Measurements from ENCODE around the gene TMEM135.
"Not testable (repeated sequence)": the region's sequence is repeated elsewhere in the genome, so short reads cannot be mapped to it uniquely, and the experiment has no call there.

Gene TMEM135

DNA sequence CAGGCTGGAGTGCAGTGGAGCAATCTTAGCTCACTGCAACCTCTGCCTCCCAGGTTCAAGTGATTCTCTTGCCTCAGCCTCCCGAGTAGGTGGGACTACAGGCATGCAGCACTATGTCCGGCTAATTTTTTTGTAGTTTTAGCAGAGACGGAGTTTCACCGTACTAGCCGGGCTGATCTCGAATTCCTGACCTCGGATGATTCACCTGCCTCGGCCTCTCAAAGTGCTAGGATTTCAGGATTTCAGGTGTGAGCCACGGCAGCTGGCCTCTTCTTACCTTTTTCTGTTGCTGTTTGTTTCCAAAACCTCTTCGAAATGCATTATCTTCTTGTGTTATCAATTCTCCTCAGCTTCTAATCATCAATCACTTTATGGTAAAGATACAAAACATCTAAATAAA is 22.1 kb upstream of the TMEM135 start:
- Histone ChIP-seq H3K36me3 (no peaks in the 10 kb centered on the region), H3K27ac (no peak overlapping the region), H3K4me2 (no peak overlapping the region), H3K4me3 (no peak overlapping the region), H3K27me3 (no peaks in the 10 kb centered on the region), H4K20me1 (no peaks in the 10 kb centered on the region), H3K9me3 (replicated peaks in 1 of 11) (no peaks in the 10 kb centered on the region), H3K4me1 (peaks cover 0 to 14% (median 6%) of the 10 kb centered on the region in 10 experiments; a peak in 13 of 20 replicates), H3K9ac (no peak overlapping the region)
- no peak for TF ChIP-seq Cebpa-rat (IDR thresholded peaks at IDR 0.05)

DNA sequence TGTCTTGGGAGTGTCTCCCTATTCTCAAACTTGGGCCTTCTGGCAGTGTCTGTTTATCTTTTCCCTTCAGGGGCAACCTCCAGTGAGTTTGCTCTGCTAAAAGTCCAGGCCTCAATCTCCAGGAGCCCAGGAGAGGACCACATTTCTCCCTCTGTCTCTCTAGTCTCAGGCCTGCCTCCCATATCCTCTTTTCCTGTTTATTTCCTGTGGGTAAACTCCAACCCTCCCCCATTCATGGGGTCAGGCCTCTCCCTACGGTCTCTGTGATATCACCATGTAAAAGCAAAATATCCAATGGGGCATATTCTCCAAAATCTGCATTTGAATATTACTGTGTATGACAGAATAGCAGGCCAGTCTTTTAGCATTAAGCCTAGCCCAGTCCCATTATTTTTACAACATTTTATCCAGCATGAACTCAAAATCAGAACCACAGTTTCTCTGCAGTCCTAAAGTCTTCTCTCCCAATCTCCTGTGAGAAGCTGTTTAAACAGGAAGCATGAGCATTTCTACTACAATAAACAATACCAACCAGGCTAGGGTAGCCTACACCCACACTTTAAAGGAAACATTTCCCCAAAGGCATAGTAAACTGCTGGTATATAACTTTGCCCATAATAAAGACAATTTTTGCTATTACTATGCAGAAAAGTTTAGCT is 18.0 kb upstream of the TMEM135 start:
- no peaks in the 10 kb centered on the region for H3K36me3 ChIP-seq
- H3K4me3 ChIP-seq, result no peak overlapping the region
- TF ChIP-seq Cebpa-rat (IDR thresholded peaks at IDR 0.05), result no peak
- H4K20me1 ChIP-seq, result no peaks in the 10 kb centered on the region
- no peaks in the 10 kb centered on the region for H3K9me3 ChIP-seq (replicated peaks in 1 of 11)
- H3K4me1 ChIP-seq, result peaks cover 0 to 14% (median 6%) of the 10 kb centered on the region in 10 experiments; a peak in 13 of 20 replicates
- H3K27ac ChIP-seq, result peak overlapping the region in 1 of 11 experiments; percentile 24; a peak in 1 of 22 replicates
- peak overlapping the region in 1 of 11 experiments; percentile 3; a peak in 1 of 22 replicates for H3K9ac ChIP-seq
- H3K27me3 ChIP-seq, result no peaks in the 10 kb centered on the region
- H3K4me2 ChIP-seq, result peak overlapping the region in 9 of 11 experiments; percentile 14 to 51 (median 41); a peak in 14 of 22 replicates

DNA sequence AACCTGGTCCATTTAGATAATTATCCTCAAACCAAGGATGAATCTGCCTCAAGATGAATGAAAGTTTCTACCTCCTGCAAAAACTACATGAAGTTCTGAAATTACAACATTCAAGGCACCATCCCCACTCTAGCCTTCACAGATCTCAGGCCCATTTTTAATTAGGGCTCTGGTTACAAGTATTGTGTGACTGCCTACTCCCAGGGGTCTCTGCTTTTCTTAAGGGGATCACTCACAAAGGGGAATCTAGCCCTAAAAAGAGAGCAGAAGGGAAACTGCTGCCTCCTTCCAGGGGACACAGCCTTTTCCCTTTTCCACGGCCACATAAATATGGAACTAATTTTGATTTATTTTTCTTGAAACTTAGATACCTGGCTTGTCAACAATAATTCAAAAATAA is 17.4 kb upstream of the TMEM135 start:
- no peak overlapping the region for H3K4me3 ChIP-seq
- H3K27ac ChIP-seq, result no peak overlapping the region; a peak in 1 of 22 replicates
- H3K9me3 ChIP-seq (replicated peaks in 1 of 11), result no peaks in the 10 kb centered on the region
- no peaks in the 10 kb centered on the region for H3K36me3 ChIP-seq
- H4K20me1 ChIP-seq, result no peaks in the 10 kb centered on the region
- no peak overlapping the region for H3K9ac ChIP-seq
- no peaks in the 10 kb centered on the region for H3K27me3 ChIP-seq
- no peak overlapping the region for H3K4me2 ChIP-seq
- peaks cover 0 to 14% (median 6%) of the 10 kb centered on the region in 10 experiments; a peak in 13 of 20 replicates for H3K4me1 ChIP-seq
- TF ChIP-seq Cebpa-rat (IDR thresholded peaks at IDR 0.05), result no peak

DNA sequence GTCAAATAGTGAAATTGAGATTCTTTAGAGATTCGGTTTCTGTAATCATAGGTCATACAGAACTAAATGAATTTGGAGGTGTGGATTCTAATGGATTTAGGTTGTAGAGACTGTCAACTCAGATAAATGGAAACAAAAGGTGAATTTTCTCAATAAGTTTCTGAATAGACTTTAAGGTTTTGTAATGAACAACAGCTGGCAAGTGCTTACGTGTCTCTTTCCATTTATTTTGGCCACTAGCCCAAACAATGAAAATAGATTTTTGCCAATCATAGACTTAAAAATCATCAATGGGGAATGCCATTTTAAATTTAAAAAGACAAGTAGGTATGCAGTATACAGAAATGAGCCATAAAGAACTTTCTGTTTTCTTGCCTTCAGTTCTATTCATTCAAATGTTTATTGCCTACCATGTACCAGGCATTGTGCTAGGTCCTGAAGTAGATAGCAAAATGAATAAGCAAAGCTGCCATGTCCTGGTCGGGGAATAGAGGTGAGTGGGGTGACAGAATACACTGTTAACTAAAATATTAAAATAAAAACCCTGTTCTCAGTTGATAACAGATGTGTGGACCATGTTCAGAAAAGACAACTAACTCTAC is 16.9 kb upstream of the TMEM135 start:
- H3K9me3 ChIP-seq (replicated peaks in 1 of 11), result no peaks in the 10 kb centered on the region
- no peaks in the 10 kb centered on the region for H4K20me1 ChIP-seq
- H3K27me3 ChIP-seq, result no peaks in the 10 kb centered on the region
- no peak overlapping the region for H3K4me2 ChIP-seq
- TF ChIP-seq Cebpa-rat (IDR thresholded peaks at IDR 0.05), result no peak
- H3K4me1 ChIP-seq, result peaks cover 0 to 14% (median 6%) of the 10 kb centered on the region in 10 experiments; a peak in 13 of 20 replicates
- H3K9ac ChIP-seq, result no peak overlapping the region
- no peaks in the 10 kb centered on the region for H3K36me3 ChIP-seq
- H3K27ac ChIP-seq, result no peak overlapping the region
- no peak overlapping the region for H3K4me3 ChIP-seq

DNA sequence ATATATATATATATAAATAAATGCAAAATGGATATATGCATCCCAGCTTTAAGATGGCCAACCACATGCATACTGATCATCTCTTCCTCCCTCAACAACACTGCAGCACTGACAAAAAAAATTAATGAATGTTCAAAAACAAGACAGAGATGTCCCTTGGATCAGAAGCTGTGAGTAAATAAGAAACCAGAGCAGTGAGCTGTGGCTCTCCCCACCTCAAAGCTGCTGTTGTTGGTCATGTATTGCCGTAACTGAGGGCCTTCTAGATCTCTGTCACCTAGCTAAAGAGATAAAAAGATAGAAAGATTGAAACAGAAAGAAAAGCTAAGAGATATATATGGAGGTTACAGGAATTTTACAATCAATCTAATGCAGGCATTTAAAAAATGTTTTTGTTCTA is 15.5 kb upstream of the TMEM135 start:
- no peak overlapping the region for H3K4me3 ChIP-seq

DNA sequence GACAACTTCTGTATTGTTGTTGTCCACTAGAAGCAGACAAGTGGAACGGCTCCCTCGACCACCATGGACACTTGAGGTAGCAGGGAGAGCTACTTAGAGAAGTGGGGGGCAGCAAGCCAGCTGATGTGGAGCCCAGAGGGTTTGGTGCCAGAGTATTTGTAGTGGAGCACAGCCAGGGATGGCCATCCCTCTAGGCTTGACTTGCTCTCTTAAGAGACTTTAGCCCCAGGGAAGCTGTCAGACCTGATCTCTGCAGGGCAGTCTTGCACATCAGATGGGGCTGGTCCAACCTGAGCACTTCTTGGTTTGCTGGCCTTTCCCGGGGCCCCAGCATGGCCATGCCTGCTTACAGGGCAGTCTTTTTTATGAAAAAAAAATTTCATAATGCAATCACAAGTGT is 15.0 kb upstream of the TMEM135 start:
- no peaks in the 10 kb centered on the region for H3K9me3 ChIP-seq (replicated peaks in 1 of 11)
- TF ChIP-seq Cebpa-rat (IDR thresholded peaks at IDR 0.05), result no peak
- no peak overlapping the region for H3K4me2 ChIP-seq
- H3K4me1 ChIP-seq, result peaks cover 0 to 14% (median 6%) of the 10 kb centered on the region in 10 experiments; a peak in 13 of 20 replicates
- H3K27me3 ChIP-seq, result no peaks in the 10 kb centered on the region
- H3K27ac ChIP-seq, result no peak overlapping the region
- H3K36me3 ChIP-seq, result no peaks in the 10 kb centered on the region
- H4K20me1 ChIP-seq, result no peaks in the 10 kb centered on the region
- no peak overlapping the region for H3K9ac ChIP-seq
- H3K4me3 ChIP-seq, result no peak overlapping the region

More for the DNA sequence above, 15.5 kb upstream of the TMEM135 start:
- no peaks in the 10 kb centered on the region for H3K36me3 ChIP-seq
- H3K27ac ChIP-seq, result no peak overlapping the region
- H3K9me3 ChIP-seq (replicated peaks in 1 of 11), result no peaks in the 10 kb centered on the region
- H3K9ac ChIP-seq, result no peak overlapping the region
- peaks cover 0 to 14% (median 6%) of the 10 kb centered on the region in 10 experiments; a peak in 13 of 20 replicates for H3K4me1 ChIP-seq
- no peak for TF ChIP-seq Cebpa-rat (IDR thresholded peaks at IDR 0.05)
- no peaks in the 10 kb centered on the region for H3K27me3 ChIP-seq
- H3K4me2 ChIP-seq, result no peak overlapping the region
- no peaks in the 10 kb centered on the region for H4K20me1 ChIP-seq

DNA sequence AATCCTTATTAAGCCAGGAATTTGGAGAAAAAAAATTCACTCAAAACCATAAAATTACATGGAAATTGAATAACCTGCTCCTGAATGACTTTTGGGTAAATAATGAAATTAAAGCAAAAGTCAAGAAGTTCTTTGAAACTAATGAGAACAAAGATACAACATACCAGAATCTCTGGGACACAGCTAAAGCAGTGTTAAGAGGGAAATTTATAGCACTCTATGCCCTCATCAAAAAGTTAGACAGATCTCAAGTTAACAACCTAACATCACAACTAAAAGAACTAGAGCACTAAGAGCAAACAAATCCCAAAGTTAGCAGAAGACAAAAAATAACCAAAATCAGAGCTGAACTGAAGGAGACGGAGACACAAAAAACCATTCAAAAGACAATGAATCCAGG is 11.3 kb upstream of the TMEM135 start:
- not testable (repeated sequence) for H3K4me1 ChIP-seq; H4K20me1 ChIP-seq; H3K9ac ChIP-seq; H3K27ac ChIP-seq; H3K4me2 ChIP-seq; H3K36me3 ChIP-seq; H3K27me3 ChIP-seq; H3K4me3 ChIP-seq; H3K9me3 ChIP-seq (replicated peaks in 1 of 11)

DNA sequence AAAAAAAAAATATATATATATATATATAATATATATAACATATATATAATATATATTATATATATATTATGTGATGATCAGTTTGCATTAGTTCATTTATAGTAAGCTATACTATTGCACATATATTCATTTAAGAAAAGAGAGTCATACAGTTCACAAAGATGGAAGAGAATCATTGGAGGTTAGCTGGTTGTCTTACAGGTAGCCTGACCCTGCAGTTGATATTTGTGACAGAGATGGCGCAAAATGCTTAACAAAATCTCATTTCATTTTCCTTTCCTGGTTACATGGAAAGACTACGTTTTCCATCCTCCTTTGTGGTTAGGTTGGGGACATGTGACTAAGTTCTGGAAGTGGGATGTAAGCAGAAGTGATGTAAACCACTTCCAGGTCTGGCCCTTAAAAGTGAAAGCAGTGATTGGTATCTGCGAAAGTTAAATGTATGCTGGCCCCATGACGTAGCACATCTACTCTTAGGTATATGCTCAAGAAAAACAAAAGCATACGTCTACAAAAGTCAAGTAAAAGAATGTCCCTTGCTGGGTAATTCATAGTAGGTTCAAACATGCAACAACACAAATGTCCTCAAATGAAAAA is 7.2 kb upstream of the TMEM135 start:
- peak overlapping the region in 7 of 11 experiments; percentile 3 to 80 (median 41); a peak in 11 of 22 replicates for H3K4me2 ChIP-seq
- H3K4me3 ChIP-seq, result no peak overlapping the region
- no peak overlapping the region for H3K9ac ChIP-seq
- H3K9me3 ChIP-seq (replicated peaks in 1 of 11), result no peaks in the 10 kb centered on the region
- H4K20me1 ChIP-seq, result no peaks in the 10 kb centered on the region
- no peak overlapping the region for H3K27ac ChIP-seq
- peaks cover 0 to 9% (median 6%) of the 10 kb centered on the region in 10 experiments; a peak in 8 of 20 replicates for H3K4me1 ChIP-seq
- no peaks in the 10 kb centered on the region for H3K27me3 ChIP-seq
- H3K36me3 ChIP-seq, result no peaks in the 10 kb centered on the region
- no peak for TF ChIP-seq Cebpa-rat (IDR thresholded peaks at IDR 0.05)

DNA sequence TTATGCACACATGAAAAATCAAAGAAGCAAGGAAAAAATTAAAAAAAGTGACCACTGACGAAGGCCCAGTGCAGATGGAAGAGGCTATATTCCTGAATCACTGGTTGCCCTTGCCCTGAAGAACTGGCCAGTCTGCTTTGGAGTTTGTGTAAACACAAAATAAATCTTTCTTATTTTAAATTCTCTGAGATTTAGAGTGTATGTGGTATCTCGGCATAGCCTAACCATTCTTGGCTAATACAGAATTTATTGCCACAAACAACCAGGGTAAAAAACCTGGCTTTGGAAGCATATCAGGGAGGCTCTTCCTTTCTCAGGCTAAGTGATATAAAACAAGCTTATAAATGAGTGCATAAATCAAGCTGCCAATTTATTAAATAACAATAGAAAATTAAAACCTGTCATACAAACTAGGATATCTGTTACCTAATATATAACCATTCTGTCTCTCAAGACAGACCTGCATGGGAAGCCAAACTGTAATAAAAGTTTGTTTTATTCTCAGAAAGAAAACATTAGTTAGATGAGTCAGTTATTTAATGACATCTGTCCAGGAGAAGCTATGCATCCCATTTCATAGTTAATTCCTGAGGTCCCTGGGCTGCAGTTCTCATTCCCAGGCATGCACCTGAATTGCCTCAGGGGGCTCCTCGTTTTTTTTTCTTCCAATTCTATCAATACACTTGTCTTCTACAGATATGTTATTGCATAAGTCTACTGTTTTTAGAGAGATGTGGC is 6.1 kb upstream of the TMEM135 start:
- no peak overlapping the region for H3K9ac ChIP-seq
- H3K27ac ChIP-seq, result no peak overlapping the region
- no peak overlapping the region for H3K4me2 ChIP-seq
- no peak for TF ChIP-seq Cebpa-rat (IDR thresholded peaks at IDR 0.05)
- no peaks in the 10 kb centered on the region for H3K9me3 ChIP-seq (replicated peaks in 1 of 11)
- H4K20me1 ChIP-seq, result no peaks in the 10 kb centered on the region
- H3K27me3 ChIP-seq, result no peaks in the 10 kb centered on the region
- no peak overlapping the region for H3K4me3 ChIP-seq
- no peaks in the 10 kb centered on the region for H3K36me3 ChIP-seq
- H3K4me1 ChIP-seq, result peaks cover 0 to 19% (median 11%) of the 10 kb centered on the region in 10 experiments; a peak in 14 of 20 replicates

Measured in BLaER1 treated with 17β-estradiol and CSF1 and Interleukin-3, amounts not matched to agents 10 nM and 100 nM (cell line).